ENCODE measurements around the gene AJM1.

GRCh38 chr9:136889858-136890257 lies 47.6 kb downstream of the AJM1 start:
- TF ChIP-seq CTCF (IDR thresholded peaks at IDR 0.05) (no peak), POLR2AphosphoS5 (IDR thresholded peaks at IDR 0.05) (no peak), POLR2A (IDR thresholded peaks at IDR 0.05) (no peak)

Data from upper lobe of left lung (tissue), 4 donors.